GM12878 (cell line): Measurements from ENCODE around the gene TTC17. TPM values are rescaled to one million over a fixed set of nuclear protein-coding genes. Genes with fewer than 3 reads are reported as not detected.
A peak's percentile ranks its signal among the peaks of the same experiment; 100 is the strongest.

Experiments used
- BMI1 ChIP-seq: fragments of 450-650 bp; IDR thresholded peaks from 2 replicates; pipeline ENCODE4 v1.6.1; 2016; ENCODE audit warnings: mild to moderate bottlenecking, moderate library complexity, borderline replicate concordance
- CBX3 ChIP-seq: fragments of 200-600 bp; sonication (generic); IDR thresholded peaks from 2 replicates; pipeline ENCODE4 v1.6.1; 2016; ENCODE audit warnings: low read depth, borderline replicate concordance
- EED ChIP-seq: sonication (generic); IDR thresholded peaks from 2 replicates; pipeline ENCODE4 v1.6.1; 2016; ENCODE audit warnings: antibody characterized with exemption, low read depth
- EP300 ChIP-seq, 2 experiments: fragments of 150-350 bp in 1 of 2; IDR thresholded peaks; 2 replicates each; pipeline ENCODE4 v1.6.1; 2011 to 2012; ENCODE audit warnings: low read depth in 2 of 2, low read length in 2 of 2, borderline replicate concordance in 1 of 2, improper control_type of control experiment in 1 of 2, inconsistent platforms in 1 of 2; ENCODE audit not compliant: control insufficient read depth in 1 of 2
- EZH2 ChIP-seq: IDR thresholded peaks from 2 replicates; pipeline ENCODE4 v1.6.1; 2012; ENCODE audit warnings: low read depth, mild to moderate bottlenecking, control low read depth, inconsistent platforms, low read length, borderline replicate concordance; ENCODE audit not compliant: control insufficient read depth
- JUNB ChIP-seq: IDR thresholded peaks from 2 replicates; pipeline ENCODE4 v1.6.1; 2016; ENCODE audit warnings: antibody characterized with exemption, mild to moderate bottlenecking
- JUND ChIP-seq: IDR thresholded peaks from 2 replicates; pipeline ENCODE4 v1.6.1; 2012; ENCODE audit warnings: low read depth, mild to moderate bottlenecking, low read length, improper control_type of control experiment, moderate library complexity
- MXI1 ChIP-seq: fragments of 150-350 bp; IDR thresholded peaks from 2 replicates; pipeline ENCODE4 v1.6.1; 2011; ENCODE audit warnings: low read depth, mild to moderate bottlenecking, inconsistent platforms, low read length, improper control_type of control experiment
- PAX5 ChIP-seq: IDR thresholded peaks from 2 replicates; pipeline ENCODE4 v1.6.1; 2011; ENCODE audit warnings: low read depth, low read length, borderline replicate concordance
- PAX8 ChIP-seq: fragments of 450-650 bp; IDR thresholded peaks from 2 replicates; pipeline ENCODE4 v1.6.1; 2017; ENCODE audit warnings: mild to moderate bottlenecking, moderate library complexity
- POLR2AphosphoS2 ChIP-seq: IDR thresholded peaks from 2 replicates; pipeline ENCODE4 v1.6.1; 2011; ENCODE audit warnings: low read depth, mild to moderate bottlenecking, low read length, improper control_type of control experiment, moderate library complexity
- RFX5 ChIP-seq: IDR thresholded peaks from 2 replicates; pipeline ENCODE4 v1.6.1; 2011; ENCODE audit warnings: low read depth, low read length, improper control_type of control experiment
- SIX5 ChIP-seq: IDR thresholded peaks from 2 replicates; pipeline ENCODE4 v1.6.1; 2011; ENCODE audit warnings: mild to moderate bottlenecking, low read depth, low read length, moderate library complexity; ENCODE audit not compliant: severe bottlenecking
- TCF3 ChIP-seq: IDR thresholded peaks from 2 replicates; pipeline ENCODE4 v1.6.1; 2012; ENCODE audit warnings: low read depth, mild to moderate bottlenecking, low read length, borderline replicate concordance; ENCODE audit not compliant: insufficient read depth
- ZBED1 ChIP-seq: IDR thresholded peaks from 2 replicates; pipeline ENCODE4 v1.6.1; 2016; ENCODE audit warnings: borderline replicate concordance
- ZNF207 ChIP-seq: fragments of 450-650 bp; IDR thresholded peaks from 2 replicates; pipeline ENCODE4 v1.6.1; 2014; ENCODE audit warnings: antibody characterized with exemption, mild to moderate bottlenecking, borderline replicate concordance
- ZNF217 ChIP-seq: fragments of 450-650 bp; IDR thresholded peaks from 2 replicates; pipeline ENCODE4 v1.6.1; 2017; ENCODE audit warnings: antibody characterized with exemption, mild to moderate bottlenecking
- polyA plus RNA-seq, 11 experiments: library from polyadenylated mRNA; depleted of rRNA in 4 of 11; unstranded in 6 of 11; stranded (reverse) in 5 of 11; fragments of >200 nt; fragmentation: Nextera tagmentation in 4 of 11; fragmentation: Illumina TruSeq in 1 of 11; extraction: Ambion mirVana in 4 of 11; extraction: Trizol in 1 of 11; gene quantifications; 1 replicate in 1 of 11; 2 replicates in 10 of 11; pipeline versions ENCODE4 v1.2.1 to v1.2.3, GENCODE V29; 2011 to 2016; ENCODE audit warnings: inconsistent platforms in 2 of 11, missing spikeins in 2 of 11, low read depth in 1 of 11
- total RNA-seq, 4 experiments: library from RNA; depleted of rRNA in 3 of 4; stranded (reverse); fragments of >200 nt in 3 of 4; fragmentation: Illumina TruSeq in 1 of 4; extraction: Trizol in 1 of 4; gene quantifications; 2 replicates each; pipeline versions ENCODE4 v1.2.1 to v1.2.3, GENCODE V29; 2013 to 2021
- TF ChIP-seq, protein P1 (sequence below): IDR thresholded peaks from 2 replicates; pipeline ENCODE4 v1.6.1; 2011; ENCODE audit warnings: mild to moderate bottlenecking, low read depth, low read length, moderate library complexity; ENCODE audit not compliant: insufficient replicate concordance
- TF ChIP-seq, protein P2 (sequence below): IDR thresholded peaks from 2 replicates; pipeline ENCODE4 v1.6.1; 2012; ENCODE audit warnings: improper control_type of control experiment, low read depth, low read length; ENCODE audit not compliant: insufficient replicate concordance
- TF ChIP-seq, protein P3 (sequence below): IDR thresholded peaks from 2 replicates; pipeline ENCODE4 v1.6.1; 2012; ENCODE audit warnings: low read depth, low read length, improper control_type of control experiment
- TF ChIP-seq, protein P4 (sequence below): IDR thresholded peaks from 2 replicates; pipeline ENCODE4 v1.6.1; 2011; ENCODE audit warnings: borderline replicate concordance, low read depth, mild to moderate bottlenecking, moderate library complexity, mixed read lengths, low read length; ENCODE audit not compliant: insufficient read depth; ENCODE audit errors: extremely low read length

The TTC17 gene
- total and polyA plus RNA-seq, 10 of the 15 experiments (the other 5 are each of a cell fraction or from before 2014, with no cell fraction given) = 15.9 to 116 (median 41.5) TPM

DNA sequence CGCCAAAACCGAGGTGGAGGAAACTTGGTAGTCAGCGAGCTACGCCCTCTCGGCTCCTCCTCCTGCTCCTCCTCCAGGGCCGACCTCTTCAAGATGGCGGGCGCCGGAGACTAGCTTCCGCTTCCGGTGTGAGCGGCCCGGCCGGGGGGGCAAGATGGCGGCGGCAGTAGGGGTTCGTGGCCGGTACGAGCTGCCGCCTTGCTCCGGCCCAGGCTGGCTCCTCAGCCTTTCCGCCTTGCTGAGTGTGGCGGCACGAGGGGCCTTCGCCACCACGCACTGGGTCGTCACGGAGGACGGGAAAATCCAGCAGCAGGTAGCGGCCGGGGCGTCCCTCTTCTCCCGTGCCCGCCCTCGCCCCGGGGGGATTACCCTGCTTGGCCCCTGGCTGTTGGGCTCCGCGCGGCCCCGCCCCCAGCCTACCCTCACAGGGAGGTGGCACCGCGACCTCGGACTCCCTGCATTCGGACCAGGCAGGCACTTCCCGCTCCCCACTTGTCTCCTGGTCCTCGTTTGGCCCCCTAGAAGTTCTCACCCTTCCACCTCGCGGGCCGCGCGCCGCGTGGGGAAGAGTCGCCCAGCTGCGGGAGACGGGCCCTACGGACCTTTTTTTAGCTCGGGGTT is at the start of gene TTC17 (continued):
- TF ChIP-seq PAX5 = peak; percentile 22; the same call in 1 of the 2 replicates
- TF ChIP-seq, protein P1, sequence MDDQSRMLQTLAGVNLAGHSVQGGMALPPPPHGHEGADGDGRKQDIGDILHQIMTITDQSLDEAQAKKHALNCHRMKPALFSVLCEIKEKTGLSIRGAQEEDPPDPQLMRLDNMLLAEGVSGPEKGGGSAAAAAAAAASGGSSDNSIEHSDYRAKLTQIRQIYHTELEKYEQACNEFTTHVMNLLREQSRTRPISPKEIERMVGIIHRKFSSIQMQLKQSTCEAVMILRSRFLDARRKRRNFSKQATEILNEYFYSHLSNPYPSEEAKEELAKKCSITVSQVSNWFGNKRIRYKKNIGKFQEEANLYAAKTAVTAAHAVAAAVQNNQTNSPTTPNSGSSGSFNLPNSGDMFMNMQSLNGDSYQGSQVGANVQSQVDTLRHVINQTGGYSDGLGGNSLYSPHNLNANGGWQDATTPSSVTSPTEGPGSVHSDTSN = no peak
- TF ChIP-seq TCF3 = 0 out of 2 replicates have a peak, but pooled peaks have one; percentile 46
- TF ChIP-seq EP300 (IDR thresholded peaks at IDR 0.05; ENCODE audit: borderline replicate concordance in 1 of 2, control insufficient read depth in 1 of 2, low read depth in 2 of 2, low read length in 2 of 2) = no peak
- peak; percentile 85; the same call in 1 of the 2 replicates for TF ChIP-seq ZNF207
- TF ChIP-seq SIX5 = peak; percentile 52
- no peak for TF ChIP-seq EED
- TF ChIP-seq, protein P2, sequence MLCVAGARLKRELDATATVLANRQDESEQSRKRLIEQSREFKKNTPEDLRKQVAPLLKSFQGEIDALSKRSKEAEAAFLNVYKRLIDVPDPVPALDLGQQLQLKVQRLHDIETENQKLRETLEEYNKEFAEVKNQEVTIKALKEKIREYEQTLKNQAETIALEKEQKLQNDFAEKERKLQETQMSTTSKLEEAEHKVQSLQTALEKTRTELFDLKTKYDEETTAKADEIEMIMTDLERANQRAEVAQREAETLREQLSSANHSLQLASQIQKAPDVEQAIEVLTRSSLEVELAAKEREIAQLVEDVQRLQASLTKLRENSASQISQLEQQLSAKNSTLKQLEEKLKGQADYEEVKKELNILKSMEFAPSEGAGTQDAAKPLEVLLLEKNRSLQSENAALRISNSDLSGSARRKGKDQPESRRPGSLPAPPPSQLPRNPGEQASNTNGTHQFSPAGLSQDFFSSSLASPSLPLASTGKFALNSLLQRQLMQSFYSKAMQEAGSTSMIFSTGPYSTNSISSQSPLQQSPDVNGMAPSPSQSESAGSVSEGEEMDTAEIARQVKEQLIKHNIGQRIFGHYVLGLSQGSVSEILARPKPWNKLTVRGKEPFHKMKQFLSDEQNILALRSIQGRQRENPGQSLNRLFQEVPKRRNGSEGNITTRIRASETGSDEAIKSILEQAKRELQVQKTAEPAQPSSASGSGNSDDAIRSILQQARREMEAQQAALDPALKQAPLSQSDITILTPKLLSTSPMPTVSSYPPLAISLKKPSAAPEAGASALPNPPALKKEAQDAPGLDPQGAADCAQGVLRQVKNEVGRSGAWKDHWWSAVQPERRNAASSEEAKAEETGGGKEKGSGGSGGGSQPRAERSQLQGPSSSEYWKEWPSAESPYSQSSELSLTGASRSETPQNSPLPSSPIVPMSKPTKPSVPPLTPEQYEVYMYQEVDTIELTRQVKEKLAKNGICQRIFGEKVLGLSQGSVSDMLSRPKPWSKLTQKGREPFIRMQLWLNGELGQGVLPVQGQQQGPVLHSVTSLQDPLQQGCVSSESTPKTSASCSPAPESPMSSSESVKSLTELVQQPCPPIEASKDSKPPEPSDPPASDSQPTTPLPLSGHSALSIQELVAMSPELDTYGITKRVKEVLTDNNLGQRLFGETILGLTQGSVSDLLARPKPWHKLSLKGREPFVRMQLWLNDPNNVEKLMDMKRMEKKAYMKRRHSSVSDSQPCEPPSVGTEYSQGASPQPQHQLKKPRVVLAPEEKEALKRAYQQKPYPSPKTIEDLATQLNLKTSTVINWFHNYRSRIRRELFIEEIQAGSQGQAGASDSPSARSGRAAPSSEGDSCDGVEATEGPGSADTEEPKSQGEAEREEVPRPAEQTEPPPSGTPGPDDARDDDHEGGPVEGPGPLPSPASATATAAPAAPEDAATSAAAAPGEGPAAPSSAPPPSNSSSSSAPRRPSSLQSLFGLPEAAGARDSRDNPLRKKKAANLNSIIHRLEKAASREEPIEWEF = no peak
- TF ChIP-seq PAX8 = no peak
- no peak for TF ChIP-seq RFX5
- no peak for TF ChIP-seq ZBED1
- TF ChIP-seq, protein P3, sequence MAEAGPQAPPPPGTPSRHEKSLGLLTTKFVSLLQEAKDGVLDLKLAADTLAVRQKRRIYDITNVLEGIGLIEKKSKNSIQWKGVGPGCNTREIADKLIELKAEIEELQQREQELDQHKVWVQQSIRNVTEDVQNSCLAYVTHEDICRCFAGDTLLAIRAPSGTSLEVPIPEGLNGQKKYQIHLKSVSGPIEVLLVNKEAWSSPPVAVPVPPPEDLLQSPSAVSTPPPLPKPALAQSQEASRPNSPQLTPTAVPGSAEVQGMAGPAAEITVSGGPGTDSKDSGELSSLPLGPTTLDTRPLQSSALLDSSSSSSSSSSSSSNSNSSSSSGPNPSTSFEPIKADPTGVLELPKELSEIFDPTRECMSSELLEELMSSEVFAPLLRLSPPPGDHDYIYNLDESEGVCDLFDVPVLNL = no peak; the same call in 1 of the 2 replicates
- no peak for TF ChIP-seq JUNB
- TF ChIP-seq, protein P4, sequence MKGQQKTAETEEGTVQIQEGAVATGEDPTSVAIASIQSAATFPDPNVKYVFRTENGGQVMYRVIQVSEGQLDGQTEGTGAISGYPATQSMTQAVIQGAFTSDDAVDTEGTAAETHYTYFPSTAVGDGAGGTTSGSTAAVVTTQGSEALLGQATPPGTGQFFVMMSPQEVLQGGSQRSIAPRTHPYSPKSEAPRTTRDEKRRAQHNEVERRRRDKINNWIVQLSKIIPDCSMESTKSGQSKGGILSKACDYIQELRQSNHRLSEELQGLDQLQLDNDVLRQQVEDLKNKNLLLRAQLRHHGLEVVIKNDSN = no peak
- peak; percentile 35; the same call in 1 of the 2 replicates for TF ChIP-seq MXI1
- TF ChIP-seq ZNF217 = no peak
- TF ChIP-seq CBX3 = no peak
- no peak for TF ChIP-seq EZH2
- no peak for TF ChIP-seq JUND
- peak; percentile 89; the same call in 1 of the 2 replicates for TF ChIP-seq POLR2AphosphoS2
- no peak for TF ChIP-seq BMI1
